GM12878 (cell line): ENCODE measurements around the gene SEC14L1. TPM values are rescaled to one million over a fixed set of nuclear protein-coding genes. Genes with fewer than 3 reads are reported as not detected.

Experiments used
- ATAC-seq: fragments of 200-7000 bp; cut with Tn5 transposase; 3 replicates; pipeline ENCODE4 v1.9.1; 2020; ENCODE audit warnings: mild to moderate bottlenecking, moderate library complexity
- BruUV-seq: library from RNA; stranded (reverse); fragments of 400-500 nt; replicated peaks from 2 replicates; lab custom pipeline; 2021; lab: Mats Ljungman, UMichigan
- CTCF ChIA-PET: fragments of 300-600 bp; sonication (Branson Sonifier 250); formaldehyde crosslinking; extraction: SDS; loops from one replicate; lab custom pipeline; 2021; ENCODE audit warnings: inconsistent platforms; lab: Yijun Ruan, JAX
- POLR2A ChIA-PET: fragments of 350-600 bp; formaldehyde crosslinking; extraction: SDS; loops from one replicate; lab custom pipeline; 2021; ENCODE audit warnings: inconsistent platforms; lab: Charles Lee
- RAD21 ChIA-PET: fragments of 300-600 bp; sonication (Branson Sonifier 250); formaldehyde crosslinking; loops from one replicate; lab custom pipeline; 2023; ENCODE audit warnings: antibody characterized with exemption; ENCODE audit not compliant: unreplicated experiment; lab: Charles Lee
- SMC1A ChIA-PET: fragments of 300-600 bp; sonication (Branson Sonifier 250); formaldehyde crosslinking; loops from one replicate; lab custom pipeline; 2023; ENCODE audit not compliant: unreplicated experiment, uncharacterized antibody; lab: Charles Lee
- DNase-seq: peaks from one replicate; pipeline ENCODE4 v3.0.0-alpha.2; 2011; ENCODE audit warnings: low read depth, low spot score
- FAIRE-seq: peaks from 3 replicates; lab custom pipeline; 2011; peaks lifted over from hg19 to GRCh38; lab: Jason Lieb, UNC
- H2AFZ ChIP-seq: 2 replicates; pipeline ENCODE4 v1.6.0; 2011; ENCODE audit warnings: low read depth, low read length, control low read depth; ENCODE audit not compliant: control insufficient read depth
- H3K27ac ChIP-seq: 2 replicates; pipeline ENCODE4 v1.5.1; 2011; ENCODE audit warnings: control low read depth; ENCODE audit not compliant: control insufficient read depth, insufficient read depth
- H3K27me3 ChIP-seq, 2 experiments: replicated peaks in 1 of 2; 2 replicates each; pipeline versions ENCODE4 v1.6.0 to v1.6.1; 2011; ENCODE audit warnings: low read length in 1 of 2; ENCODE audit not compliant: control insufficient read depth in 2 of 2, insufficient read depth in 2 of 2
- H3K36me3 ChIP-seq, 2 experiments: 2 replicates each; pipeline ENCODE4 v1.5.1; 2011; ENCODE audit warnings: low read length in 1 of 2; ENCODE audit not compliant: control insufficient read depth in 2 of 2, insufficient read depth in 2 of 2
- H3K4me1 ChIP-seq: 2 replicates; pipeline ENCODE4 v1.6.1; 2011; ENCODE audit warnings: mild to moderate bottlenecking, low read length, moderate library complexity, mixed read lengths; ENCODE audit not compliant: control insufficient read depth, insufficient read depth
- H3K4me2 ChIP-seq: 2 replicates; pipeline ENCODE4 v1.6.0; 2011; ENCODE audit warnings: control low read depth; ENCODE audit not compliant: control insufficient read depth, insufficient read depth
- H3K4me3 ChIP-seq: fragments of 200-600 bp; sonication (generic); 2 replicates; pipeline ENCODE4 v1.5.1; 2016
- H3K79me2 ChIP-seq: 2 replicates; pipeline ENCODE4 v1.6.0; 2011; ENCODE audit warnings: low read length; ENCODE audit not compliant: control insufficient read depth, insufficient read depth
- H3K9ac ChIP-seq: 2 replicates; pipeline ENCODE4 v1.8.0; 2011; ENCODE audit warnings: low read length, control low read depth, mixed read lengths; ENCODE audit not compliant: control insufficient read depth, insufficient read depth
- H3K9me3 ChIP-seq: replicated peaks from 3 replicates; pipeline ENCODE4 v1.5.1; 2011; ENCODE audit warnings: mild to moderate bottlenecking, low read length; ENCODE audit not compliant: control insufficient read depth, insufficient read depth
- H4K20me1 ChIP-seq: 2 replicates; pipeline ENCODE4 v1.6.0; 2011; ENCODE audit not compliant: control insufficient read depth, insufficient read depth
- MEF2B ChIP-seq: fragments of 450-650 bp; IDR thresholded peaks from 2 replicates; pipeline ENCODE4 v1.6.1; 2018; ENCODE audit warnings: mild to moderate bottlenecking, moderate library complexity; ENCODE audit not compliant: partially characterized antibody, poor library complexity, severe bottlenecking
- MTA2 ChIP-seq: fragments of 450-650 bp; IDR thresholded peaks from 2 replicates; pipeline ENCODE4 v1.6.1; 2016; ENCODE audit warnings: low read depth, mild to moderate bottlenecking, moderate library complexity
- SPI1 ChIP-seq: IDR thresholded peaks from 2 replicates; pipeline ENCODE4 v1.6.1; 2011; ENCODE audit warnings: low read depth, mild to moderate bottlenecking, low read length, moderate library complexity, borderline replicate concordance; ENCODE audit not compliant: insufficient read depth
- WRNIP1 ChIP-seq: IDR thresholded peaks from 2 replicates; pipeline ENCODE4 v1.6.1; 2011; ENCODE audit warnings: low read depth, low read length, improper control_type of control experiment, borderline replicate concordance
- WGBS: methylation state at CpG from one replicate; pipeline ENCODE4 v1.1.6; 2016; ENCODE audit warnings: low lambda C conversion rate; ENCODE audit not compliant: insufficient replicate concordance, insufficient coverage; ENCODE audit errors: missing lambda C conversion rate; 5-methylcytosine and 5-hydroxymethylcytosine counted together
- in situ Hi-C: fragments of 300-500 bp; cut with MboI; formaldehyde crosslinking; loops from 9 replicates; pipeline ENCODE4 v1.14.3; 2018; ENCODE audit warnings: mixed read lengths
- intact Hi-C: fragments of 100-400 bp; cut with micrococcal nuclease; formaldehyde crosslinking; loops from one replicate; pipeline ENCODE4 v1.14.2; 2022; ENCODE audit not compliant: unreplicated experiment
- polyA plus RNA-seq, 11 experiments: library from polyadenylated mRNA; depleted of rRNA in 4 of 11; unstranded in 6 of 11; stranded (reverse) in 5 of 11; fragments of >200 nt; fragmentation: Nextera tagmentation in 4 of 11; fragmentation: Illumina TruSeq in 1 of 11; extraction: Ambion mirVana in 4 of 11; extraction: Trizol in 1 of 11; gene quantifications; 1 replicate in 1 of 11; 2 replicates in 10 of 11; pipeline versions ENCODE4 v1.2.1 to v1.2.3, GENCODE V29; 2011 to 2016; ENCODE audit warnings: inconsistent platforms in 2 of 11, missing spikeins in 2 of 11, low read depth in 1 of 11
- total RNA-seq, 4 experiments: library from RNA; depleted of rRNA in 3 of 4; stranded (reverse); fragments of >200 nt in 3 of 4; fragmentation: Illumina TruSeq in 1 of 4; extraction: Trizol in 1 of 4; gene quantifications; 2 replicates each; pipeline versions ENCODE4 v1.2.1 to v1.2.3, GENCODE V29; 2013 to 2021

SEC14L1 gene
- total and polyA plus RNA-seq, 10 of the 15 experiments (the other 5 are each of a cell fraction or from before 2014, with no cell fraction given) = 6.3 to 66.1 (median 33.5) TPM

DNA sequence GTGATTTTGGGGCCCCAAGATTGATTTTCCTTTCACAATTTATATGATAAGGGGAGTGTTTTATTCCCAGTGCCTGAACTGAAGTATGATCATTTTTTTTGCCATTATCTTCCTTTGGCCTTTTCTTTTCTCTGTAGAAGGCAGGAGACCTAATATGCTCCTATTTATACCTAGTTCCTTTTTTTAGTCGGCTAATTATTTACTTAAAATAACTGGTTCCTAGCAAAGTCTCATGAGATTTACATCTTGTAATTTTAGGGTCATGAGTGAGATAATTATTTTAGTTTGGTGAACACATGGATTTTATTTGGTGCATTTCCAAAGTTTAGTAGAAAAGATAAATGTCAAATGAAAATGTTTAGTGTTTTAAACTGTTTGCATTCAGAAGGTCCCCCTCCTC, 24.8 kb downstream of the SEC14L1 start:
- ChIA-PET POLR2A (interaction anchor here (1.0 to 2.0 kb wide), 3 partner anchors 9 to 25 kb away, joined by 3 to 5 read pairs (median 4); partner anchors contain the start of gene SEC14L1), SMC1A (interaction anchor here (0.9 to 3.5 kb wide), 8 partner anchors 17 to 58 kb away, joined by 3 to 25 read pairs (median 5); partner anchors contain the start of gene SEC14L1), RAD21 (interaction anchor here (1.0 to 1.5 kb wide), 3 partner anchors 16 to 56 kb away, joined by 3 to 6 read pairs (median 4); partner anchors contain the start of gene SEC14L1), CTCF (interaction anchor here (1.0 to 1.5 kb wide), 2 partner anchors 10 to 264 kb away, joined by 3 read pairs; no protein-coding TSS in a partner anchor)
- no peak overlapping the region for H3K9ac ChIP-seq
- TF ChIP-seq SPI1 (0 out of 2 replicates have a peak, but pooled peaks have one; percentile 13), WRNIP1 (no peak), MEF2B (peak; percentile 60), MTA2 (peak; percentile 51; the same call in 1 of the 2 replicates)
- no TSS peak for BruUV-seq
- H3K4me2 ChIP-seq = peak overlapping the region; percentile 44
- peak; percentile 27 for FAIRE-seq
- H3K9me3 ChIP-seq = peaks cover 36% of the 10 kb centered on the region
- peak overlapping the region; percentile 28; the same call in 1 of the 2 replicates for H3K27ac ChIP-seq
- peaks cover 6% of the 10 kb centered on the region for H4K20me1 ChIP-seq
- intact Hi-C loops (no loop called here), in situ Hi-C loops (no loop called here)
- no peaks in the 10 kb centered on the region for H3K27me3 ChIP-seq
- H3K79me2 ChIP-seq = peaks cover 64% of the 10 kb centered on the region
- peaks cover 7 to 8% of the 10 kb centered on the region in 2 experiments; a peak in 3 of 4 replicates for H3K36me3 ChIP-seq
- no peak for DNase-seq
- 0% methylated on average over 1 of the region's 1 CpG for WGBS
- H2AFZ ChIP-seq = no peak overlapping the region
- H3K4me3 ChIP-seq = no peak overlapping the region
- ATAC-seq = peak; percentile 55; the same call in 2 of the 3 replicates
- H3K4me1 ChIP-seq = peaks cover 14% of the 10 kb centered on the region
